Measurements from ENCODE around the gene NPAS3. TPM values are rescaled to one million over a fixed set of nuclear protein-coding genes. Genes with fewer than 3 reads are reported as not detected.

NPAS3 gene
- total and polyA plus RNA-seq, 8 donors = 0.23 to 2.8 (median 1.4) TPM

GRCh38 chr14:33553706-33554278, 615.1 kb downstream of the NPAS3 start:
- intact Hi-C loops (cut with DNase I) = no loop called here
- Histone ChIP-seq H3K4me1 (no peaks in the 10 kb centered on the region), H3K9me3 (no peaks in the 10 kb centered on the region), H3K27ac (no peak overlapping the region), H3K27me3 (no peaks in the 10 kb centered on the region), H3K36me3 (no peaks in the 10 kb centered on the region), H3K4me3 (no peak overlapping the region)
- ATAC-seq (no peak), FAIRE-seq (no peak), DNase-seq (no peak)
- 81 to 89% methylated on average over 6 of the region's 6 CpGs for WGBS, 2 donors
- TF ChIP-seq CTCF (IDR thresholded peaks at IDR 0.05) = no peak

- FAIRE-seq = no peak
- intact Hi-C loops (cut with DNase I) = no loop called here
- WGBS, 2 donors = 83 to 88% methylated on average over 2 of the region's 2 CpGs
- no peak overlapping the region for H3K4me3 ChIP-seq
- no peak for TF ChIP-seq CTCF (IDR thresholded peaks at IDR 0.05)
- no peak overlapping the region for H3K27ac ChIP-seq
- H3K36me3 ChIP-seq = no peaks in the 10 kb centered on the region
- DNase-seq = no peak
- no peak for ATAC-seq
- no peaks in the 10 kb centered on the region for H3K27me3 ChIP-seq
- H3K4me1 ChIP-seq = no peaks in the 10 kb centered on the region
- no peaks in the 10 kb centered on the region for H3K9me3 ChIP-seq
Measured at GRCh38 chr14:33554988-33555387, 616.3 kb downstream of the NPAS3 start.

- no peak for TF ChIP-seq CTCF (IDR thresholded peaks at IDR 0.05)
- H3K27ac ChIP-seq = no peak overlapping the region
- DNase-seq = no peak
- no peaks in the 10 kb centered on the region for H3K4me1 ChIP-seq
- intact Hi-C loops (cut with DNase I) = no loop called here
- 62 to 71% methylated on average over 5 of the region's 5 CpGs for WGBS, 2 donors
- no peaks in the 10 kb centered on the region for H3K36me3 ChIP-seq
- H3K9me3 ChIP-seq = no peaks in the 10 kb centered on the region
- FAIRE-seq = no peak
- H3K4me3 ChIP-seq = no peak overlapping the region
- ATAC-seq = no peak
- no peaks in the 10 kb centered on the region for H3K27me3 ChIP-seq
Measured at GRCh38 chr14:33555710-33556350, 617.2 kb downstream of the NPAS3 start.

- H3K27me3 ChIP-seq = no peaks in the 10 kb centered on the region
- ATAC-seq (no peak), FAIRE-seq (no peak), DNase-seq (no peak)
- H3K4me3 ChIP-seq = no peak overlapping the region
- no peak for TF ChIP-seq CTCF (IDR thresholded peaks at IDR 0.05)
- intact Hi-C loops (cut with DNase I) = no loop called here
- no peaks in the 10 kb centered on the region for H3K9me3 ChIP-seq
- 70 to 83% methylated on average over 2 of the region's 2 CpGs for whole genome bisulfite sequencing, 2 donors
- no peak overlapping the region for H3K27ac ChIP-seq
- no peaks in the 10 kb centered on the region for H3K36me3 ChIP-seq
- H3K4me1 ChIP-seq = no peaks in the 10 kb centered on the region
Measured at GRCh38 chr14:33556382-33557121, 617.9 kb downstream of the NPAS3 start.

Measured in pancreas (tissue), 10 donors.